T-helper 1 cell treated with Interleukin-12 subunit alpha and Interleukin-12 subunit beta and Interleukin-4 antibody, amounts not matched to agents 30 μg/mL and 1 μg/mL, for 36 hours (primary cell): ENCODE measurements around the gene SRP9.
"Not testable (repeated sequence)": the region's sequence is repeated elsewhere in the genome, so short reads cannot be mapped to it uniquely, and the experiment has no call there.

ENCODE experiments used
- H3K27ac Mint-ChIP-seq: one replicate; pipeline ENCODE4 v1.8.0; 2021; ENCODE audit warnings: mild to moderate bottlenecking, mixed read lengths
- H3K27me3 Mint-ChIP-seq: one replicate; pipeline ENCODE4 v1.8.0; 2021; ENCODE audit warnings: low read depth, mixed read lengths
- H3K36me3 Mint-ChIP-seq: one replicate; pipeline ENCODE4 v1.8.0; 2021; ENCODE audit warnings: low read depth, mixed read lengths
- H3K4me1 Mint-ChIP-seq: one replicate; pipeline ENCODE4 v1.8.0; 2021; ENCODE audit warnings: low read depth, mixed read lengths
- H3K4me3 Mint-ChIP-seq: one replicate; pipeline ENCODE4 v1.8.0; 2021; ENCODE audit warnings: mild to moderate bottlenecking, moderate library complexity, mixed read lengths
- H3K9me3 Mint-ChIP-seq: one replicate; pipeline ENCODE4 v1.8.0; 2021; ENCODE audit warnings: mixed read lengths

Gene SRP9

GRCh38 chr1:225749706-225750105 is 27.9 kb upstream of the SRP9 start:
- Mint-ChIP-seq H3K27ac (no peak overlapping the region), H3K27me3 (peaks cover 3% of the 10 kb centered on the region), H3K9me3 (no peaks in the 10 kb centered on the region)

GRCh38 chr1:225750420-225750819 is 27.2 kb upstream of the SRP9 start:
- H3K4me1 Mint-ChIP-seq = no peaks in the 10 kb centered on the region
- H3K4me3 Mint-ChIP-seq = no peak overlapping the region
- H3K27ac Mint-ChIP-seq = no peak overlapping the region
- H3K9me3 Mint-ChIP-seq = no peaks in the 10 kb centered on the region
- H3K27me3 Mint-ChIP-seq = peaks cover 3% of the 10 kb centered on the region
- H3K36me3 Mint-ChIP-seq = no peaks in the 10 kb centered on the region

More at GRCh38 chr1:225749706-225750105, 27.9 kb upstream of the SRP9 start:
- Mint-ChIP-seq H3K4me1 (no peaks in the 10 kb centered on the region), H3K36me3 (no peaks in the 10 kb centered on the region), H3K4me3 (no peak overlapping the region)

- peaks cover 3% of the 10 kb centered on the region for H3K27me3 Mint-ChIP-seq
- no peaks in the 10 kb centered on the region for H3K4me1 Mint-ChIP-seq
- H3K27ac Mint-ChIP-seq = no peak overlapping the region
- H3K4me3 Mint-ChIP-seq = no peak overlapping the region
- no peaks in the 10 kb centered on the region for H3K9me3 Mint-ChIP-seq
- no peaks in the 10 kb centered on the region for H3K36me3 Mint-ChIP-seq
Observed at GRCh38 chr1:225750875-225751824, 26.5 kb upstream of the SRP9 start.

- no peaks in the 10 kb centered on the region for H3K9me3 Mint-ChIP-seq
- peaks cover 3% of the 10 kb centered on the region for H3K27me3 Mint-ChIP-seq
- H3K4me3 Mint-ChIP-seq = no peak overlapping the region
Observed at GRCh38 chr1:225752245-225752644, 25.4 kb upstream of the SRP9 start.

GRCh38 chr1:225754940-225755641 is 22.5 kb upstream of the SRP9 start:
- peaks cover 6% of the 10 kb centered on the region for H3K27me3 Mint-ChIP-seq
- no peak overlapping the region for H3K4me3 Mint-ChIP-seq
- H3K4me1 Mint-ChIP-seq = no peaks in the 10 kb centered on the region
- no peaks in the 10 kb centered on the region for H3K9me3 Mint-ChIP-seq
- no peaks in the 10 kb centered on the region for H3K36me3 Mint-ChIP-seq
- no peak overlapping the region for H3K27ac Mint-ChIP-seq

More at GRCh38 chr1:225752245-225752644, 25.4 kb upstream of the SRP9 start:
- no peak overlapping the region for H3K27ac Mint-ChIP-seq
- H3K36me3 Mint-ChIP-seq = no peaks in the 10 kb centered on the region
- no peaks in the 10 kb centered on the region for H3K4me1 Mint-ChIP-seq

GRCh38 chr1:225755671-225756319 is 21.8 kb upstream of the SRP9 start:
- H3K4me1 Mint-ChIP-seq = no peaks in the 10 kb centered on the region
- no peak overlapping the region for H3K27ac Mint-ChIP-seq

GRCh38 chr1:225757927-225758656 is 19.5 kb upstream of the SRP9 start:
- no peaks in the 10 kb centered on the region for H3K36me3 Mint-ChIP-seq
- H3K4me1 Mint-ChIP-seq = no peaks in the 10 kb centered on the region
- peaks cover 3% of the 10 kb centered on the region for H3K27me3 Mint-ChIP-seq
- no peaks in the 10 kb centered on the region for H3K9me3 Mint-ChIP-seq
- H3K27ac Mint-ChIP-seq = no peak overlapping the region
- no peak overlapping the region for H3K4me3 Mint-ChIP-seq

More at GRCh38 chr1:225755671-225756319, 21.8 kb upstream of the SRP9 start:
- H3K4me3 Mint-ChIP-seq = no peak overlapping the region
- peaks cover 6% of the 10 kb centered on the region for H3K27me3 Mint-ChIP-seq
- no peaks in the 10 kb centered on the region for H3K36me3 Mint-ChIP-seq
- H3K9me3 Mint-ChIP-seq = no peaks in the 10 kb centered on the region

GRCh38 chr1:225759972-225760371 is 17.7 kb upstream of the SRP9 start:
- H3K27me3 Mint-ChIP-seq, H3K27ac Mint-ChIP-seq, H3K4me1 Mint-ChIP-seq, H3K4me3 Mint-ChIP-seq, H3K9me3 Mint-ChIP-seq, H3K36me3 Mint-ChIP-seq: not testable (repeated sequence)

- Mint-ChIP-seq H3K27ac (no peak overlapping the region), H3K9me3 (no peaks in the 10 kb centered on the region), H3K36me3 (no peaks in the 10 kb centered on the region), H3K4me1 (no peaks in the 10 kb centered on the region), H3K27me3 (peaks cover 7% of the 10 kb centered on the region), H3K4me3 (no peak overlapping the region)
Observed at GRCh38 chr1:225760531-225760930, 17.1 kb upstream of the SRP9 start.

- H3K4me3 Mint-ChIP-seq, H3K27me3 Mint-ChIP-seq, H3K4me1 Mint-ChIP-seq, H3K36me3 Mint-ChIP-seq, H3K27ac Mint-ChIP-seq, H3K9me3 Mint-ChIP-seq: not testable (repeated sequence)
Observed at GRCh38 chr1:225761395-225761794, 16.2 kb upstream of the SRP9 start.

GRCh38 chr1:225762002-225762441 is 15.6 kb upstream of the SRP9 start:
- Mint-ChIP-seq H3K36me3 (no peaks in the 10 kb centered on the region), H3K9me3 (no peaks in the 10 kb centered on the region), H3K4me3 (no peak overlapping the region), H3K4me1 (no peaks in the 10 kb centered on the region), H3K27ac (no peak overlapping the region), H3K27me3 (peaks cover 7% of the 10 kb centered on the region)

- H3K9me3 Mint-ChIP-seq = no peaks in the 10 kb centered on the region
- H3K27me3 Mint-ChIP-seq = peaks cover 7% of the 10 kb centered on the region
- H3K4me1 Mint-ChIP-seq = no peaks in the 10 kb centered on the region
- no peak overlapping the region for H3K27ac Mint-ChIP-seq
- H3K4me3 Mint-ChIP-seq = no peak overlapping the region
- no peaks in the 10 kb centered on the region for H3K36me3 Mint-ChIP-seq
Observed at GRCh38 chr1:225762444-225762843, 15.2 kb upstream of the SRP9 start.

- no peaks in the 10 kb centered on the region for H3K36me3 Mint-ChIP-seq
- H3K27me3 Mint-ChIP-seq = peaks cover 7% of the 10 kb centered on the region
- H3K4me1 Mint-ChIP-seq = no peaks in the 10 kb centered on the region
- no peaks in the 10 kb centered on the region for H3K9me3 Mint-ChIP-seq
- no peak overlapping the region for H3K27ac Mint-ChIP-seq
- no peak overlapping the region for H3K4me3 Mint-ChIP-seq
Observed at GRCh38 chr1:225763716-225764548, 13.7 kb upstream of the SRP9 start.
